Left cardiac atrium (tissue), 4 donors: Measurements from ENCODE around the gene C11orf97. TPM values are rescaled to one million over a fixed set of nuclear protein-coding genes. Genes with fewer than 3 reads are reported as not detected.

Experiments used
- ATAC-seq, 2 donors: fragments of 200-7000 bp; cut with Tn5 transposase; one replicate each; pipeline ENCODE4 v1.9.1; 2020; ENCODE audit warnings: mild to moderate bottlenecking in 2 of 2, moderate library complexity in 2 of 2
- DNase-seq: peaks from one replicate; pipeline ENCODE4 v3.0.0-alpha.2; 2020
- intact Hi-C, 2 donors: fragments of 100-400 bp; cut with DNase I; formaldehyde crosslinking; loops; one replicate each; pipeline versions ENCODE4 v1.14.1 to v1.15.1; 2022 to 2023
- microRNA-seq, 2 donors: library from miRNA; unstranded; fragments of <30 nt; microRNA quantifications; one replicate each; pipeline ENCODE4 v1.2.0, GENCODE V29; 2020
- total RNA-seq, 2 donors: library from RNA; stranded (reverse); fragmentation: NEBNext Ultra II Directional; extraction: Animal tissue kit (Norgen Biotek cat#: 25700); gene quantifications; one replicate each; pipeline ENCODE4 v1.2.1, GENCODE V29; 2021
- donor health status: DM: no; HTN: yes; CAD: no.
- donor health status: DM: no; HTN: yes; CAD: no; lungs with severe emphysema.
- donor health status: DM: yes; HTN: yes; CAD: no.
- donor health status: Dilated cardiomyopathy.

C11orf97 gene
- total RNA-seq, 2 donors from 2014 or later: not detected

GRCh38 chr11:94577841-94578240 lies 65.6 kb downstream of the C11orf97 start:
- no peak for ATAC-seq

More at GRCh38 chr11:94577841-94578240, 65.6 kb downstream of the C11orf97 start:
- DNase-seq: no peak
- intact Hi-C loops: no loop called here

Small RNAs within 50 kb of the gene (microRNA-seq; reads per million reads assigned to microRNA genes)
- 0.60 to 1.4 reads per million in 2 donors for gene MIR548L

Other genes with a start within 250 kb of the C11orf97 start
- gene IZUMO1R, start 207.9 kb upstream of the C11orf97 start, total RNA-seq: not detected
- gene GPR83, start 111.0 kb upstream of the C11orf97 start, total RNA-seq: under 1 TPM; 0.10 to 0.32 TPM
- 10 to 100 TPM in 1 of 2 donors, 1 to 10 TPM in 1; 8.0 to 10.0 TPM for gene MRE11, start 18.6 kb upstream of the C11orf97 start, total RNA-seq
- 1 to 10 TPM; 5.8 to 6.5 TPM for gene ANKRD49, start 18.5 kb upstream of the C11orf97 start, total RNA-seq
- gene FUT4, start 31.5 kb downstream of the C11orf97 start, total RNA-seq: 1 to 10 TPM; 2.9 to 3.2 TPM
- gene PIWIL4, start 54.9 kb downstream of the C11orf97 start, total RNA-seq: 1 to 10 TPM; 1.0 to 1.5 TPM